ENCODE measurements around the gene ATXN3L. TPM values are rescaled to one million over a fixed set of nuclear protein-coding genes. Genes with fewer than 3 reads are reported as not detected.

The ATXN3L gene
- total RNA-seq (ENCODE audit: low replicate concordance), result not detected in 2 replicates

GRCh38 chrX:13319953-13320352 lies at the start of gene ATXN3L:
TSS of gene ATXN3L (minus strand) at chrX:13320053. CDS start at chrX:13319934, 119 bp downstream.
- H3K4me3 ChIP-seq (ENCODE audit: low read depth, low read length), result no peak within 1 kb of the TSS
- DNase-seq (ENCODE audit: low read depth), result no peak
- TF ChIP-seq CTCF (IDR thresholded peaks at IDR 0.05; ENCODE audit: insufficient read depth, low read length), result no peak

- TF ChIP-seq CTCF (IDR thresholded peaks at IDR 0.05; ENCODE audit: insufficient read depth, low read length), result peak; percentile 13
- no peak overlapping the region for H3K4me3 ChIP-seq (ENCODE audit: low read depth, low read length)
- DNase-seq (ENCODE audit: low read depth), result no peak
These were observed 49.6 kb upstream of the ATXN3L start for GRCh38 chrX:13369256-13370030.

GRCh38 chrX:13367950-13368349 lies 48.1 kb upstream of the ATXN3L start:
- no peak for TF ChIP-seq CTCF (IDR thresholded peaks at IDR 0.05; ENCODE audit: insufficient read depth, low read length)
- DNase-seq (ENCODE audit: low read depth), result no peak
- no peak overlapping the region for H3K4me3 ChIP-seq (ENCODE audit: low read depth, low read length)

- TF ChIP-seq CTCF (IDR thresholded peaks at IDR 0.05; ENCODE audit: insufficient read depth, low read length), result no peak
- H3K4me3 ChIP-seq (ENCODE audit: low read depth, low read length), result no peak overlapping the region
- no peak for DNase-seq (ENCODE audit: low read depth)
These were observed 46.8 kb upstream of the ATXN3L start for GRCh38 chrX:13366698-13367097.

GRCh38 chrX:13365161-13365560 lies 45.3 kb upstream of the ATXN3L start:
- TF ChIP-seq CTCF (IDR thresholded peaks at IDR 0.05; ENCODE audit: insufficient read depth, low read length), result no peak
- no peak for DNase-seq (ENCODE audit: low read depth)
- no peak overlapping the region for H3K4me3 ChIP-seq (ENCODE audit: low read depth, low read length)

GRCh38 chrX:13364230-13364857 lies 44.5 kb upstream of the ATXN3L start:
- DNase-seq (ENCODE audit: low read depth), result no peak
- TF ChIP-seq CTCF (IDR thresholded peaks at IDR 0.05; ENCODE audit: insufficient read depth, low read length), result no peak
- H3K4me3 ChIP-seq (ENCODE audit: low read depth, low read length), result no peak overlapping the region
